Suppressor macrophage treated with lipopolysaccharide for 1 hour (primary cell): Measurements from ENCODE around the gene KCTD20.
"Not testable (repeated sequence)": the region's sequence is repeated elsewhere in the genome, so short reads cannot be mapped to it uniquely, and the experiment has no call there.

Experiments used
- DNase-seq, 3 donors: peaks; one replicate each; pipeline ENCODE4 v3.0.0-alpha.2; 2020 to 2022

KCTD20 gene

GRCh38 chr6:36442671-36443470, at the start of gene KCTD20, which contains the start of gene PXT1:
TSS of gene KCTD20 (plus strand) at chr6:36443000. CDS start at chr6:36470098, 27,098 bp downstream.
TSS of gene PXT1 (minus strand) at chr6:36442854. CDS start at chr6:36426082, 16,772 bp downstream.
- DNase-seq = peak; percentile 85 to 95 (median 91)

DNA sequence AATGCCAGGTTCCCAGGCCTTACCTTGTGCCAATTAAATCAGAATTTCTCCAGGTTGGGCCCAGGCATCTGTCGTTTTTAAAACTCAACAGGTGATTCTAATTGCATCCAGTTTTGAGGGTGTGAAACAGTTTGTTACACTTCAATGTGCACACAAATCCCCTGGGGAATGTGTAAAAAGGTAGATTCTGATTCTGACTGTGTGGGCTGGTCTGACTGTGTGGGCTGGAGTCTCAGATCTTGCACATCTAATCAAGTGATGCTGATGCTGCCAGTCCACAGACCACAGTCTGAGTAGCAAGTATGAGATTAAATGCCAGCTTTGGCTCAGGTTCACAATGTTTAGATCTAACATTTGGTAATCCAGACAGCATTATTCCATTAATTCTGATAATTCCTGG, 42.8 kb upstream of the KCTD20 start:
- no peak for DNase-seq

DNA sequence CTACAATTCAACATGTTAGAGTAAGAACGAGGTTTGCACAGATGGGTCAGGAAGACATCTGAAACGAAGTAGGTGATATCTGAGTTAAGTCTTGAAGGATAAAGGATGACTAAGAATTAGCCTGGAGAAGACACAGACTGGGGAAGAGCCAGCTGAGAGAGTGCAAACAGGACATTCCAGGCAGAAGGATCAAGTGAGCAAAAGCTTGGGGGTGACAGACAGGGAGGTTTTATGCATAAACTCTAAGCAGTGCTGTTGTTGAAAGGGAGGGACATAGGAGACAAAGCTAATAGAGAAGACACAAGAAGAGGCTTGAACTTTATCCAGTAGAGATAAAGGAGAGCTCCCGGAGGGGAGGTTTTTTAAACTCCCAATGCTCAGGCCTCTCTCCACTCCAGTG, 40.3 kb upstream of the KCTD20 start:
- DNase-seq = no peak

DNA sequence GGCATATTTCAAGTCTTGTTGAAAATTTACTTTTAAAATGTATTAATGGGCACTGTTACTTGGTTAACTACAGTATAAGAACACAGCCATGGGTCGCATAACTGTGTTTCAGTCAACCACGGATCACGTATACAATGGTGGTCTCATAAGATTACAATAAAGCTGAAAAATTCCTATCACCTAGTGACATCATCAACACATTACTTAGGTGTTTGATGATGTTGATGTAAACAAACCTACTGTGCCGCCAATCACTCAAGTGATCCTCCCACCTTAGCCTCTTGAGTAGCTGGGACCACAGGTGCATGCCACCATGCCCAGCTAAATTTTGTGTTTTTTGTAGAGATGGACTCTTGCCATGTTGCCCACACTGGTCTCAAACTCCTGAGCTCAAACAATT, 38.6 kb upstream of the KCTD20 start:
- DNase-seq = no peak

DNA sequence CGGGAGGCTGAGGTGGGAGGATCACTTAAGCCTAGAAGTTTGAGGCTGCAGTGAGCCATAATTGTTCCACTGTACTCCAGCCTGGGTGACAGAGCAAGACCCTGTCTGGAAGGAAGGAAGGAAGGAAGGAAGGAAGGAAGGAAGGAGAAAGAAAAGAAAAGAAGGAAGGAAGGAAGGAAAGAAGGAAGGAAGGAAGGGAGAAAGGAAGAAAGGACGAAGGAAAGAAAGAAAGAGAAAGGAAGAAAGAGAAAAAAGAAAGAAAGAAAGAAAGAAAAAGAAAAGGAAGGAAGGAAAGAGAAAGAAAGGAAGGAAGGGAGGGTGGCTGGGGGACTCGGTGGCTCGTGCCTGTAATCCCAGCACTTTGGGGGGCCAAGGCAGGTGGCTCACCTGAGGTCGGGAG, 33.1 kb upstream of the KCTD20 start:
- not testable (repeated sequence) for DNase-seq

- peak; percentile 41 to 57 (median 50) for DNase-seq
Observed at GRCh38 chr6:36413489-36414480, 29.0 kb upstream of the KCTD20 start.

DNA sequence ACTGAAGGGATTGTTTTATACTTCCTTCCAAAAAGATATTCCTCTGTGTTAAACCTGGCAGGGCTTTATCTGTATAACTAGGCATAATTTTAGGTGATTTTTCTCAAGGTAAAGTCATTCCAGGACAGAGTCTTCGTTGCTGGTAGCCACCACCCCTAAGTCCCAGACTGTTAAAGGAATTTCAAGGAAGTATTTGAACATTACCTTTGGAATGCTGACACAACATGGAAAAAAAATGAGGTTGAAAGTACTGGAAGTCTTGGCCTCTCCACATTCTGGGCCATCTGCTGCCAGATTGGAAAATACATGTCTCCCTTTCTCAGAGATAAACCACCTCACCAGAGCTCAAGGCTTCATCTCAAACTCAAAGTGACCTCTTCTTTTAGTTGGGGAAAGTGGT, 28.3 kb upstream of the KCTD20 start:
- no peak for DNase-seq

DNA sequence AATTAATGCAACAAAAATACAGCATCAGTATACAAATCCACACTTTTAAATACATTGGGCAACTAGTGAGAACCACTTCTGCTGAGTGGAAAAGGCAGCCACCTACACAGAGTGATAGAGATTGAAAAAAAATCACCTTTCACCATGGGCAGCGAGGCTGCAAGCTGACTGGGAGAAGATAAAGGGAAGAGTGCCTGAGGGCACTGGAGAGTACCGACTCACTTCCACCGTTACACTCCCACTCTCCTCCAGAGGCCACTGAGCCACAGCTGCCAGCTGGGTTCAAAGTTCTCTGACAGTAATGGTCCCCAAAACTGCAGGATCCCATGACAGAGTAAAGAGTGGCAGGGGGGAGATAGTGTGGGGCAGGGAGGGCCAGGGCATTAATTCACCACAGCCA, 24.2 kb upstream of the KCTD20 start:
- no peak for DNase-seq

DNA sequence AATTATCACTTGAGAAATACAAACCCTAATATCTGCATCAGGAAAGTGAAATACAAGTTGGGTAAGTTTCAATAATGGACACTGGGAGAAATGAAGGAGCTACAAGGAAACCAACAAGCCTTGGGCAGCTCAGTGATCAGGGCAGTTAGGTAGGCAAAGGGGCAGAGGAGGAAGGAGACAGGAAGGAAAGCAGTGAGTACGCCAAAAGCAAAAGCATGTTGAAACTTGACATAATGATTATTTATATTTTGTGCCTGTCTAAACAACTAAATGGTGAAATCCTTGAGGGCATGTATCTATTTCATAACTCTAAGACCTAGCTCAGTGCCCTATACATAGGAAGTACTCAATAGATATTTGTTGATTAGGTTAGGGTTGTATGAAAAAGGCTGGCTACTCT, 23.5 kb upstream of the KCTD20 start:
- peak in 2 of 3 donors; percentile 4 to 22 for DNase-seq

DNA sequence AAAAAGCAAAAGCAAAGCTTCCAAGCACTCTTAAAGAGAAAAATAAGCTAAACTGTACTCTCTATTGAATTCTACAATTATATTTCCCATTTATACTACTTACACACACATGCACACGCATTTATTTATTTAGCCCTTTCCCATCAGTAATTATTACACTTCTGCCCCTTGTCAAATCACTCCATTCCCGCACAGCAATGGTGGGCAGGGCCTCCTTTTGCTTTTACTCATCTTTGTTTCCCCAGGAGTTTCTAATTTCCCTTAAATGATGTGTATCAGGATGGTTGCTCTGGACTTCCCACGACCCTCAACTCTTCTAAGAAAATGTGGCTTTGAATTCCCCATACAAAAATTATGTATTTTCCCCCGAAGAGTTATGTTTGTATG, 20.1 kb upstream of the KCTD20 start:
- DNase-seq = no peak

DNA sequence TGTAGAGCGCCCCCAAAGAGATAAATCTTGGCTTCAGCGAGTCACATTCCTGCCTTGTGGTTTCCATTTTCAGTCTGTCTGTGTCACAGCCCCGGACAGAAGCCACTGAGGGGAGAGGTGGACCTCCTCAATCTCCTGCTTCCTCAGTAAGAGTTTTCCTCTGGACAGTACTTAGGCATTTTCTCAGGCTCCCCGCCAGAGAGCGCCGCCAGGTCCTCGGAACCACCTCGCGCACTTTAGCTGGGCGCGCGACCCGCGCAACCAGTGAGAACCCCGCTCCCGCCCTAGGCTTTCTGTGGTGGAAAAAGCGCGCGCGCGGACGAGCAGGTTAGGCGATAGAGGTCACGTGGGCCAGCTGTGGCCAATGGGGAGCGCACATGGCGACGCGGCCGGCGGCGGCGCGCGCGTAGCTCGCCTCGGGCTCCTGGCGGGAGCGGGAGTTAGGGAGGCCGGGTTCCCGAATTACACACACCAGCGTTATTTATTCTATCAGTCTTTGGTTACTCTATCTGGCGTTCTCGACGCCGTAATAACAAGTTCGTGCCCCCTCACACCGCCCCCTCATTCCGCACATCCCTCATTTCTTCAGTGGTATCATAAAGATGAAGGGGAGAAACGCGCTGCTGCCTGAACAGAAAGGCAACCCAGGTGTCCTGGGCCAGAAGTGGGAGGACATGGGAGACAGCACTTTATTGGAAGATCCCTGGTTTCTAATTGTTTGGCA, 19.5 kb upstream of the KCTD20 start:
- peak; percentile 98 to 100 (median 99) for DNase-seq

DNA sequence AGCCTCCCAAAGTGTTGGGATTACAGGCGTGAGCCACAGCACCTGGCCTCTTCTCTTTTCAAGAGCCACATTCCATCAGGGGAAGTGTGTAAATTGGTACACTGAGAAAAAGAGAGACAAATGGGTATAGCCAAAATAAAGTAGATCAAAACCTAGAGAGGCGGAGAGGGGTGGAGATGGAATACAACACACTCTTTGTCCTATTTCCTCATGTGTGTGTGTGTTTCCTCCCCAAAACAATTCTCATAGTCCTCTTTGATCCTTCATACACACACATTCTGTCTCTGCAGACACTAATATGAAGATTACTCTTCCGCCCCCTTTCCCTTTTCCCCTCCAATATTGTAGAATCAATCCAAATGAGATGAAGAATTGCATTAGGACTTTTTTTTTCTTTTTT, 16.2 kb upstream of the KCTD20 start:
- DNase-seq = no peak

- DNase-seq = peak in 1 of 3 donors; percentile 29
Observed at GRCh38 chr6:36428911-36429310, 13.9 kb upstream of the KCTD20 start.

DNA sequence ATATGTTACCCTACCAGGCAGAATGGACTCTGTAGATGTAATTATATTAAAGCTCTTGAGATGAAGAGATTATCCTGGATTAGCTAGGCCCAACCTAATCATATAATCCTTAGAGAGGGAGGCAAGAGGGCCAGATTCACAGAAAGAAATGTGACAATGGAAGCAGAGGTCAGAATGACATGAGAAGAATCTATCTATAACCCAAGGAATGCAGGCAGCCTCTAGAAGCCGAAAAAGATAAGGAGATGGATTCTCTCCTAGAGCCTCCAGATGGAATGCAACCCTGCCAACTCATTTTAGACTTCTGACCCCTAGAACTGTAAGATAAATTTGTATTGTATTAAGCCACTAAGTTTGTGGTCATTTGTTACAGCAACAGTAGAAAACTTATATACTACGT, 12.4 kb upstream of the KCTD20 start:
- DNase-seq = no peak

DNA sequence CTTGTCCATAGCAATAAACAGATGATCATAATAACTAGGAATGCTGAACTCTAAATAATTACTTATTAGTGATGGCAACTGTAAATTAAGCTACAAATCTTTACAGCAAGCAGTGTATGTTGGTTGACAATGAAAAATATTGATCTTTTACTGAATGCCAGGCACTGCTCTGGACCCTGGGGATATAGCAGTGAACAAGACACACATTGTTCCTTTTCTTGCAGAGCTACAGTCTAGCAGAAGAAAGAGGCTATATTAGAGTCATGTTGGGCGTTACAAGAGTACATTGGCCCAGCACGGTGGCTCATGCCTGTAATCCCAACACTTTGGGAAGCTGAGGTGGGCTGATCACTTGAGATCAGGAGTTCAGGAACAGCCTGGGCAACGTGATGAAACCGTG, 11.6 kb upstream of the KCTD20 start:
- DNase-seq = no peak

DNA sequence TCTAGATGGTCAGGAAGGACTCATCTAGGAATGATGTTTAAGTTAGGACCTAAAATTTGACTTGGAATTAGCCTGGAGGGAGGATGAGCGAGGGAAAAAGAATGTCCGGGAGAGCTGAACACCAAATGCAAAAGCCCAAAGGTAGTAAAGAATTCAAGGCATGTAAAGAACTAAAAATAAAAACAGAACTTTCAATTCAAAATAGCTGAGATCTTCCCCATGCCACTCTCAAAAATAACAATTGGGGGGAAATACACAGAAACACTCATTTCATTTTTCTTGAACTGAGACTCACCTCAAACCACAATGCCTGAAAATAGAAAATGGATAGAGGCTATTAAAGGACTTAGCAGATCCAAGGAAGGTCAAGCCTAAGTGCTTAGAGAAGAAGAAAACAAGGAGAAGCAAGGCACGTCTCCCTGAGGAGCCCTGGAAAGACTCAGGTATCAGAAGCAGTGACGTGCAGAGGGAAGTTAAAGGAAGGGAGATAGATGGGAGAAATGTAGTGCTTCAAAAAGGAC, 10.6 kb upstream of the KCTD20 start:
- no peak for DNase-seq

GRCh38 chr6:36436466-36436865, 6.3 kb upstream of the KCTD20 start:
- peak in 2 of 3 donors; percentile 10 to 44 for DNase-seq

- DNase-seq = peak; percentile 95 to 99 (median 98)
Observed at GRCh38 chr6:36441307-36441894, 1.4 kb upstream of the KCTD20 start.

DNA sequence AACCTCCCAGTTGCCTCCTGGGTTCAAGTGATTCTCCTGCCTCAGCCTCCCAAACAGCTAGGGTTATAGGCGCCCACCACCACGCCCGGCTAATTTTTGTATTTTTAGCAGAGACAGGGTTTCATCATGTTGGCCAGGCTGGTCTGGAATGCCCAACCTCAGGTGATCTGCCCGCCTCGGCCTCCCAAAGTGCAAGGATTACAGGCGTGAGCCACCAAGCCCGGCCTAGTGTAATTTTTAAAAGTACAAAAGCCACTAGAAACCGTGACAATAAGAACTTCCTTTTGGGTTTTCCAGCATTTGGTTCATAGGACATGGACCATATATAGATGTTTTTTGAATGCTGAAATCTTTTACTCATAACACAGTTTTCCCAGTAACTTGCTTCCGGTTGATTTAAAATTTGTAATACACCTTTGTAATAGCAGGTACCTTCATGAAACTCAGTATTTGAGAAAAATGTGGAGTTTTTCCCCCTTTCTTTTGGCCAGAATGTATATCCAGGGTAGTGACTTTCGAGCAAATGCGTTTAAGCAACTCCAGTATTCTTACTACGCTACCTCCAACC, 613 bp upstream of the KCTD20 start:
- peak; percentile 57 to 92 (median 81) for DNase-seq

DNA sequence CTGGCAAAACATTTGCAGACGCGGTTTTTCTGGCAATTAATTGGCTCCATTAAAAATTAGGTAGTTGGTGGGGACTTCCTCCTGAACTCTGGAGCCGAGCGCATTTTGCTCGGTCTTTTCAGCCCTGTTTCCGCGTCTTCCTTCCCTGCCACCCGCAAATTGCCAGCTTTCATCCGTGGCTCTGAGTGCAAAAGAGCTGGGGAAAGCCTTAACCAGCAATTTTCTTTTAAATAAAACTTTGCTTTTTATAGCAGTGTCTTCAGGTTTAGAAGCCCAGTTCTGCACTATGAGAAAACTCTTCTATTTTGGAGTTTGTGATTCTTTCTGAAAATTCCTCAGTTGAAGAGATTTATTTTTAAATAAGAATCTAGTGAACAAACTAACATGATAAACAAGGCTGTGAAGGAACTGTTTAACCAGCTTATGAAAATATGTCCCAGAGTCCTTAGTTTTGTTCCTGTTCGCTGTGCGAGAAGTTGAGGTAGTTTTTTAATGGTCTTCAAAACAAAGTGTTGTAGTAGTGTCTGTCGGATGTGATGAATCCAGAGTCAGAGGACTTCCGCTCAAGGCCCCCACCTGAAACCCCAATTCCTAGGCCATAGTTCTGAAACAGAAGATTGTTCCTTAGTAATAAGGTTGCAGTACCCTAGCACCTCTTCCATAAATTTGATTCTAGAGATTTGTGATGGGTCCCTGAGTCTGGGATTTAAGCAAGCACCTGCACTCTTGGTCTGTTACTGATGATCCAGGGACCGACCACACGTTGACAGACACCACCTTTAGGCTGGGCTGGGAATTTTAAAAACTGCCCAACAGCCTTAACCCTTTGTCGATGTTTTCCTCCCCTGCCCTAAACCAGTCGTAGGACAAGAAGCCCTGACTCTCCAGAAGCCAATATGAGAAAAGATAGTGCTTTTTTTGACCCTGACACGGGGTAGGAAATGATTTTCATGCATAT, 950 bp downstream of the KCTD20 start:
- DNase-seq = peak; percentile 33 to 48 (median 37)

DNA sequence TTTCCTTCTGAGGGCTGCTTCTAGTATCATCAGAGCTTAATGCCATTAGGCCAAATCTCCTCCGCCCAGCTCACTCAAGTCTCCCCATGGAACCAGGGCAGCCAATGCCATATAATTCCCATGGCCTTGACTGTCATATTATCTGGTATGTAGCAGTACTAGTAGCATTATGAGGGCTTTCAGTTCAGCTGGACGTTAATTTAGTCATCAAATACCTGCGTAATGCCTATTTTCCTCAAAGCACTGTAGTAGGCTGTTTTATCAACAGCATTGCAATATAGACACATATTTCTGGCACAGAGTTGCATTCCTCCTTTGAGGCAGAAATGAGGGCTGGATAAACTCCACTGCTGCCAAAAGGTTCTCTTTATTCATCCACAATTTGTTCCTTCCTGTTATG, 1.7 kb downstream of the KCTD20 start:
- no peak for DNase-seq
